Measurements from ENCODE around the gene CSRP1. TPM values are rescaled to one million over a fixed set of nuclear protein-coding genes. Genes with fewer than 3 reads are reported as not detected.

CSRP1 gene
- total RNA-seq, 1 donor from 2014 or later: 71.7 TPM

GRCh38 chr1:201516511-201517127 is 9.7 kb upstream of the CSRP1 start:
- intact Hi-C loops (cut with DNase I): no loop called here
- no peak for DNase-seq (ENCODE audit: low spot score)

- intact Hi-C loops (cut with DNase I): no loop called here
- no peak for DNase-seq (ENCODE audit: low spot score)
Measured at GRCh38 chr1:201515895-201516294, 9.0 kb upstream of the CSRP1 start.

GRCh38 chr1:201515062-201515750 is 8.3 kb upstream of the CSRP1 start:
- intact Hi-C loops (cut with DNase I): no loop called here
- no peak for DNase-seq (ENCODE audit: low spot score)

- DNase-seq (ENCODE audit: low spot score): no peak
- intact Hi-C loops (cut with DNase I): no loop called here
Measured at GRCh38 chr1:201514466-201514865, 7.5 kb upstream of the CSRP1 start.

GRCh38 chr1:201513498-201514243 is 6.7 kb upstream of the CSRP1 start:
- no peak for DNase-seq (ENCODE audit: low spot score)
- intact Hi-C loops (cut with DNase I): loop anchor here (1.0 to 2.0 kb wide), 2 partner anchors 31 to 65 kb away; no protein-coding TSS in a partner anchor

- no peak for DNase-seq (ENCODE audit: low spot score)
- intact Hi-C loops (cut with DNase I): loop anchor here (2.0 kb wide), 1 partner anchor 63 kb away; no protein-coding TSS in a partner anchor
Measured at GRCh38 chr1:201511941-201512539, 5.1 kb upstream of the CSRP1 start.

GRCh38 chr1:201511396-201511940 is 4.5 kb upstream of the CSRP1 start:
- intact Hi-C loops (cut with DNase I): no loop called here
- no peak for DNase-seq (ENCODE audit: low spot score)

GRCh38 chr1:201510734-201511133 is 3.8 kb upstream of the CSRP1 start:
- intact Hi-C loops (cut with DNase I): no loop called here

GRCh38 chr1:201509601-201510374 is 2.9 kb upstream of the CSRP1 start:
- DNase-seq (ENCODE audit: low spot score): no peak
- intact Hi-C loops (cut with DNase I): no loop called here

More at GRCh38 chr1:201510734-201511133, 3.8 kb upstream of the CSRP1 start:
- DNase-seq (ENCODE audit: low spot score): no peak

GRCh38 chr1:201508809-201509208 is 1.9 kb upstream of the CSRP1 start:
- DNase-seq (ENCODE audit: low spot score): no peak

GRCh38 chr1:201507360-201507675 is 395 bp upstream of the CSRP1 start:
- intact Hi-C loops (cut with DNase I): no loop called here
- DNase-seq (ENCODE audit: low spot score): no peak

More at GRCh38 chr1:201508809-201509208, 1.9 kb upstream of the CSRP1 start:
- intact Hi-C loops (cut with DNase I): no loop called here

- no peak for DNase-seq (ENCODE audit: low spot score)
- intact Hi-C loops (cut with DNase I): no loop called here
Measured at GRCh38 chr1:201506092-201506491, 831 bp downstream of the CSRP1 start.

GRCh38 chr1:201505503-201505890 is 1.4 kb downstream of the CSRP1 start:
- intact Hi-C loops (cut with DNase I): loop anchor here (1.0 kb wide), 1 partner anchor 8 kb away; no protein-coding TSS in a partner anchor
- no peak for DNase-seq (ENCODE audit: low spot score)

GRCh38 chr1:201504799-201505502 is 2.0 kb downstream of the CSRP1 start:
- intact Hi-C loops (cut with DNase I): loop anchor here (1.0 kb wide), 1 partner anchor 8 kb away; no protein-coding TSS in a partner anchor
- DNase-seq (ENCODE audit: low spot score): no peak

- intact Hi-C loops (cut with DNase I): no loop called here
- no peak for DNase-seq (ENCODE audit: low spot score)
Measured at GRCh38 chr1:201504179-201504631, 2.7 kb downstream of the CSRP1 start.

GRCh38 chr1:201503397-201504176 is 3.3 kb downstream of the CSRP1 start:
- DNase-seq (ENCODE audit: low spot score): no peak
- intact Hi-C loops (cut with DNase I): no loop called here

- no peak for DNase-seq (ENCODE audit: low spot score)
- intact Hi-C loops (cut with DNase I): no loop called here
Measured at GRCh38 chr1:201502511-201502857, 4.4 kb downstream of the CSRP1 start.

Measured in cardiac septum (tissue), 1 donor.